ENCODE data around the gene NFATC1.

Gene NFATC1

DNA sequence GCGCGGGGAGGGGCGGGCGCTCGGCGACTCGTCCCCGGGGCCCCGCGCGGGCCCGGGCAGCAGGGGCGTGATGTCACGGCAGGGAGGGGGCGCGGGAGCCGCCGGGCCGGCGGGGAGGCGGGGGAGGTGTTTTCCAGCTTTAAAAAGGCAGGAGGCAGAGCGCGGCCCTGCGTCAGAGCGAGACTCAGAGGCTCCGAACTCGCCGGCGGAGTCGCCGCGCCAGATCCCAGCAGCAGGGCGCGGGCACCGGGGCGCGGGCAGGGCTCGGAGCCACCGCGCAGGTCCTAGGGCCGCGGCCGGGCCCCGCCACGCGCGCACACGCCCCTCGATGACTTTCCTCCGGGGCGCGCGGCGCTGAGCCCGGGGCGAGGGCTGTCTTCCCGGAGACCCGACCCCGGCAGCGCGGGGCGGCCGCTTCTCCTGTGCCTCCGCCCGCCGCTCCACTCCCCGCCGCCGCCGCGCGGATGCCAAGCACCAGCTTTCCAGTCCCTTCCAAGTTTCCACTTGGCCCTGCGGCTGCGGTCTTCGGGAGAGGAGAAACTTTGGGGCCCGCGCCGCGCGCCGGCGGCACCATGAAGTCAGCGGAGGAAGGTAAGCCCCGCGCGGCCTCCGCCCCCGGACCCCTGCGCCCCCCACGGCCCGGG lies at the start of gene NFATC1:
NFATC1 (plus strand) TSS at position 170 of the 644 bp plus-strand sequence; CDS start at position 465, 295 bp downstream.
- DNase-seq (ENCODE audit: low spot score): peak; percentile 53

DNA sequence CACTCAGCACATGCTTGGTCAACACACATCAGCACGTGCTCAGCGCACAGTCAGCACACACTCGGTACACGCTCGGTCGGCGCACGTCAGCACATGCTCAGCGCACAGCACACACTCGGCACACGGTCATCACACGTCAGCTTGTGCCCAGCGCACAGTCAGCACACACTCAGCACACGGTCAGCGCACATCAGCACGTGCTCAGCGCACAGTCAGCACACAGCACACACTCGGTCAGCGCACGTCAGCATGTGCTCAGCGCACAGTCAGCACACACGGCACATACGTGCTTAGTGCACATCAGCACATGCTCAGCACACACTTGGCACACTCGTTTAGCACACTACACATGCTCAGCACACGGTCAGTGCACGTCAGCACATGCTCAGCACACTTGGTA lies 49.7 kb upstream of the NFATC1 start:
- DNase-seq (ENCODE audit: low spot score): no peak

DNA sequence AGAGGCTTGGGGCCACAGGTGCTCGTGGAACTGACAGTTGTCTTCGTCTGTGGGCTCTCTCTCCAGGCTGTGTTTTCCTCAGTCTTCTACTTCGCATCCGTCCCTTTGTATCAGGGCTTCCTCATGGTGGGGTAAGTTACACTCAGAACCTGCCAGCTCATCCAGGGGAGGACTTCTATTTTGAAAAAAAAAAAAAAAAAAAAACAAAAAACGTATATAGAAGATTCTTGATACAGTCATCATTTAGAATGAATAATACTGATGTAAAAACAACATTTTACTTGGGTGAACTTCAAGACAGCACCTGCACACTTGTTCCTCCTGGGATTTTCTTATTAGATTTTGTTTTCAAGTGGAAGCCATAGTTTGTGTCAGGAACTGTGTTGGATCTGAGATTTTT lies 47.7 kb upstream of the NFATC1 start:
- no peak for DNase-seq (ENCODE audit: low spot score)

DNA sequence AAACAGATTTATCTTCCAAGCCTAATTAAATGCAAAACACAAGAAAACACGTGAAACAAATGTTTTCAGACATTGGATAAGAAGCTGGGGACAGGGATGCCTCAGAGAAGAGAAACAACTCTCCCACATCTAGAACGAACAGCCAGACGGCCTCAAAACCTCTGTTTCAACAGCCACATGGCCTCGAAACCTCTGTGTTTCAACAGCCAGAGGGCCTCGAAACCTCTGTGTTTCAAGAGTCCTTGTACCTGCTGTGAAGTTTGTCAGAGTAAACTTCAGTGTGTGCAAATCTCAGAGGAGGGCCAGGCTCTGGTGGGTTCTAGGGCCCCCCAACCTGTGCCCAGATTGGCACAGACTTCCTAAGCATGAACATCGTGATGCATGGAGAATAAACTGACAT lies 43.3 kb upstream of the NFATC1 start:
- no peak for DNase-seq (ENCODE audit: low spot score)

DNA sequence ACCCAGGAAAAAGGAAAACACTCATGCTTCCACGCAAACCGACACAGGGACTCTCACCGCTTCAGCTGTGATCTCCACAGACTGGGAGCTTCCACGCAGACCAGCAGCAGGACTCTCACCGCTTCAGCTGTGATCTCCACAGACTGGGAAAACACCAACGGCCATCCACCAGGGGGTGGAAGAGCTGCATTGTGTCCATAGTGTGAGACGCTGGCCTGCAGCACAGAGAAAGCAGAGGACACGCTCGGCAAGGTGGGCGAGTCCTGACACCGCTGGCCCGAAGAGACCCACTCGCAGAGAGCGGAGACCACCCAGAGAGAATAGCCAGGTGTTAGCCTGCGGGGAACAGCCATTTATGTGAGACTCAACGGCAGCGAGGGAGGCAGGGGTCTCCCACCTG lies 42.5 kb upstream of the NFATC1 start:
- DNase-seq (ENCODE audit: low spot score): no peak

DNA sequence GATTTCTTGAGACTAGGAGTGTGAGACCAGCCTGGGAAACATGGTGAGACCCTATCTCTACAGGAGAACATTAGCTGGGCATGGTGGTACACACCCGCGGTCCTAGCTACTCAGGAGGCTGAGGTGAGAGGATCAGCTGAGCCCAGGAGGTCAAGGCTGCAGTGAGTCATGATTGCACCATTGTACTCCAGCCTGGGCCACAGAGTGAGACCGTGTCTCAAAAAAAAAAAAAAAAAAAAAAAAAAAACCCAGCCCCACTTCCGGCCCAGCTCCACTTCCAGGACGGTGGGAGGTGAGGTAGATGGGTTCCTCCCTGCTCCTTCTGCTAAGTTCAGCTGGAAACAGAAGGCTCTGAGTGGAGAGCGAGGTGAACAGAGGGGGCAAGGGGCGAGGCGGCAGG lies 41.4 kb upstream of the NFATC1 start:
- DNase-seq (ENCODE audit: low spot score): no peak

DNA sequence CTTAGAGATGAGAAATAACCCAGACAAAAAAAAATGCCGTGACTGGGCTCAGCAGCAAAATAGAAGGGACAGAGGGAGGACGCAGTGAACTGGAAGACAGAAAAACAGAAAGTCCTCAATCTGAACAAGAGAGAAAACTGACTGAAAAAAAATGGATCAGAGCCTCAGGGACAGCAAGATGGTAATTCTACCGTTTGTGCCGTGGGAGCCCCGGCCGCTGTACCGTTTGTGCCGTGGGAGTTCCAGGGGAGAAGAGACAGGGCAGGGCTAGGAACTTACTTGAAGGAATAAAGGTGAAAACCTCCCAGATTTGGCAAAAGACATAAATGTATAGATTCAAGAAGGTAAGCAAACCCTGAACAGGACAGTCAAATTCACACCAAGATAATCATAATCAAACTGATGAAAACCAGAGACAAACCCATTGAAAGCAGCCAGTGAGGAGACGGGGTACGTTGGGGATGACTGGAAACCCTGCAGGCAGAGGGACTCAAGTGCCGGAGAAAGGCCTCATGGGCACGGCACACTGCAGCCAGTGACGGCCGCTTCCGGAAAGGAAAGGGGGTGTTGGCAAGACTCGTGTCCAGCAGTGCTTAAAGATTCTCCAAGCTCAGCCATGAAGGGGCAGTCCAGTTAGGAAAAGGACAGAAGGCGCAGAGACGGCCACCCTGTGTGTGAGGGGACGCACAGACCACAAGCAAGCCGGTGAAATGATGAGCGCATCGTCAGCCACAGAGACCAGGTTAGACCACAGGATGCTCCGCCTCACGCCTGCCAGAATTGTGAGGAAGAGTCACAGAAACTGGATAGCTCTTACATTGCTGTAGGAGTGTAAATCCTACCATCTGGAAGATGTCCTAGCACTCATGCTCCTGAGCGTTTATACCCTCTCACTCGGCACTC lies 40.0 kb upstream of the NFATC1 start:
- no peak for DNase-seq (ENCODE audit: low spot score)

DNA sequence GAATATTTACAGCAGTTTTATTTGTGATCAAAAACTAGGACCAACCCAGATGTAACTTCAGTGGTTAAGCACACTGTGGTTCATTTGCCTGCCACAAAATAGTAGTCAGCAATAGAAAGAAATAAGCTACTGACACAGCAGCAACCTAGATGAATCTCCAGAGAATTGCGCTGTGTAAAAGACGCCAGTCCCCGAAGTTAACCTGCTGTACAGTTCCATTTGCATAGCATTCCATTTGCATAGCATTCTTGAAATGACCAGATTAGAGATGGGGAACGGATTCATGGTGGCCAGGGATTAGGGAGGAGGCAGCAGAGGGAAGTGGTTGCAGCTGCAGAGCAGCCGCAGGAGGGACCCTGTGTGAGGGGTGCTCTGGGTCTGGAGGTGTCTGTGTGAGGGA lies 39.3 kb upstream of the NFATC1 start:
- no peak for DNase-seq (ENCODE audit: low spot score)

DNA sequence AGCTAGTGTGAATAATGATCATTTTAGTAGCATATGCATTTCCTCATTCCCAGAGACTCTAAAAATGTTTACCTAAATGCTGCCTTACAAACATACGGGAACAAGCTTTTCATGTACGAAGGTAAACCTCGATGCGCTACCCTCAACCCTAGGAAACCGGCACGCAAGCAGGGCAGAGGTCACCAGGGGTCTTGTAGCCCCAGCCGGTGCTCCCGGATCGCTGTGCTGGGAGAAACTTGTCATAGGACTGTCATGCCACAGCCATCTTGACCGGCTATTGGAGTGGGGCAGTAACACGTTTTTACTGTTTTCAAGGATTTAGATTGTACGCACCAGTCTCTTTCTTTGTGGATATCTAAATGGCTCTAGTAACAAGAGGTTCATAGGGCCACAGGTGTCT lies 34.8 kb upstream of the NFATC1 start:
- no peak for DNase-seq (ENCODE audit: low spot score)

DNA sequence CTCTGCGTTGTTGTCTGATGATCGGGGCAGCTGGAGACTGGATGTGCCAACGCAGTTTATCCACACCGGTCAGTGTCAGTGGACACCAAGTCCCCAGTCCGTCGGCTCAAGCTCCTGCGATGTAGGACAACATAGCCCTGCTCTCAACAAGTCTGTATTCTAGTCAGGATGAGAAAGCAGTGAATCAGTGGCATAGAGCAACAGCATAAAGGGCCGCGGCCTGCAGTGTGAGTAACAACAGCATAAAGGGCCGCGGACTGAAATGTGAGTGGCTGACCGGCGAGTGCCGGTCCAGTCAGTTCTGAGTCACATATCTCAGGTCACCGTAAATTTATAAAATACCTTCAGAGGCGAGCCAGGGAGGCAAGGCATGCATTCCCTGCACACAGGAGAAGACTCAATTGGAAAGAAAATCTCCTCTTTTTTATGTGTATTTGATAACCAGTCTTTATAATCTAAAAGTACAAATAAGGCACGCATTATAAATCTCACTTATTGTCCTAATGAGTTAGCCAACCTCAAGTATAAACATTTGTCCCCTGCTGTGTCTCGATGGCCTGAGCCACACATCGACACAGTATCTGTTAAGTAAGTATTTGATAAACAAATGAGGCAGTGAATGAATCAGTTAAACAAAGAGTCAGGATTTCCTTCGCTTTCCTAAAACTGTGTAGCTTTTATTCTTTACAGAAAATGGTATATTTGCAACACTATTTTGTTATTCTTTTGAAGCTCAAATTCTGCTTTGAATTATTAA lies 33.8 kb upstream of the NFATC1 start:
- peak; percentile 17 for DNase-seq (ENCODE audit: low spot score)

DNA sequence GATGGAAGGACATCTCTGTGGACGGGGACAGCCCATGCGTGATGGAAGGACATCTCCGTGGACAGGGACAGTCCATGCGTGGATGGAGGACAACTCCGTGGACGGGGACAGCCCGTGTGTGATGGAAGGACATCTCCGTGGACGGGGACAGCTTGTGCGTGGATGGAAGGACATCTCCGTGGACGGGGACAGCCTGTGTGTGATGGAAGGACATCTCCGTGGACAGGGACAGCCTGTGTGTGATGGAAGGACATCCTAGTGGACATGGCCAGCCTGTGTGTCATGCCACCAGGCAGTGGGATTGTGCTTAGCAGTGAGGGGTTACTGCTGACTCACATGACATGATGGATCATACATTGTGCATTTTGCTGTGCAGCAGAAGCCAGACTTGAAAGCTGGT lies 30.0 kb upstream of the NFATC1 start:
- DNase-seq (ENCODE audit: low spot score): no peak

DNA sequence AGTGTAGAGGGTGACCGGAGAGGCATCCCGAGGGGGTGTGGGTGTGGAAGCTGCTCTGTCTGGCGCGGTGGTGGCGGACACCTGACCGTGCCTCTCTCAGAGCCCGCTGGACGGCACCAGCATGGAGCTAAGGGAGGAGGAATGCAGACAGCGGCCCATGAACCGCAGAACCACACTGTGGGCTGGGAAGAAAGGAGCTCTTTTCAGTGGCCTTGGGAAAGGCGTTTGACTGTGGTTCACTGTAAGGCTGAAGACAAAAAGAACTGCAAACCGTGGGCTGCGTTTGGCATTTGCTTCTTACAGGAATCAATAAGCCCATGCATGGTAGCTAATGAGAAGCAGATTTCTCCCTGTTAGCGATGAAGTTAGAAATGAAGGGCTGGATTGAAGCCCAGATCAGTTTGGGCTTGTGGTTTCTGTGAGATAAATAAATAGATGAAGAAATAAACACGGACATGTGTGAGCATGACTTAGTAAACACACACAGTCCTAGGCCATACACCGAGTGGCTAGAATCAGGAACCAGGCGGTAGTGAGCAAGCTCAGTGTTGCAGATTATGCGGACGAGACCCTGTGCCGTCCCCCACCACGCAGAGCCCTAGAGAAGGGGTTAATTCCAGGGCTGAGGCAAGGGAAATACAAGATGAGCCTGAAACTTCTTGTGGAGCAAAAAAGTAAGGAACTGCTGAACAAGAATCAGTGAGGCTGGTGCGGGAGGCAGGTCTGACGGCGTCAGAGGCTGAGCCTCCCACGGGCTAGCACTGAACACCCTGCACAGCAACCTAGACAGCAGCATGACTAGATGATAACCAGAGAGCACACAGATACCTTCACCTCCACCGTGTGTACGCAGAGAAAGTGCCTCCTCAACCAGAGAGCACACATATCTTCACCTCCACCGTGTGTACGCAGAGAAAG lies 29.3 kb upstream of the NFATC1 start:
- no peak for DNase-seq (ENCODE audit: low spot score)

DNA sequence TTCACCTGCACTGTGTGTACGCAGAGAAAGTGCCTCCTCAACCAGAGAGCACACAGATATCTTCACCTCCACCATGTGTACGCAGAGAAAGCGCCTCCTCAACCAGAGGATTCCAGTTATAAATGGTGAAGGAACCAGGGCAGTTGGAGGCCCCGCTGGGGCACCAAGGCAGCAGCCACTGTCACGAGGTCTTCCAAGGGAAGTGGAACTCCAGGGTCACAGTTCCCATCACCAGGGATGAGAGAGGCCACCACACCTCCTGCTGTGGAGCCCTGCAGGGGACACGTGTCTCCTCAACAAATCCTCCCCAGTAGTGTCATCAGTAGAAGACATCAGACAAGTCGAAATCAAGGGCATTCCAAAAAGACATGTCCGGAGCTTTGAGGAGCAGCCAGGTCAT lies 28.2 kb upstream of the NFATC1 start:
- DNase-seq (ENCODE audit: low spot score): no peak

DNA sequence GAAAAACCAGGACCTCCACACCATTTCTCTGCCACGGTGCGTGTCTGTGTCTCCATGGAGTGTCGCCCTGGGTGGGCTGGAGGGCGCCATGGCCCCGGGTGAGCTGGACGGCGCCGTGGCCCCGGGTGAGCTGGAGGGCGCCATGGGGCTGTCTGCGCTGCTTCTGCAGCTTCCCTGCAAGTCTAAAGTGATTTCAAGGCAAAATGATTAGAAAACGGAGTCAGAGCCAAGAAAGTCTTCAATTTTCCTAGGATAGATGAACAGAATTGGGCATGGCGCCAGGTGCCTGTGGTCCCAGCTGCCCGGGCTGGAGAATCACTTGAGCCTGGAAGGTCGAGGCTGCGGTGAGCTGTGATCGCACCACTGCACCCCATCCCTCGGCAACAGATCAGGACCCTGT lies 27.7 kb upstream of the NFATC1 start:
- no peak for DNase-seq (ENCODE audit: low spot score)

DNA sequence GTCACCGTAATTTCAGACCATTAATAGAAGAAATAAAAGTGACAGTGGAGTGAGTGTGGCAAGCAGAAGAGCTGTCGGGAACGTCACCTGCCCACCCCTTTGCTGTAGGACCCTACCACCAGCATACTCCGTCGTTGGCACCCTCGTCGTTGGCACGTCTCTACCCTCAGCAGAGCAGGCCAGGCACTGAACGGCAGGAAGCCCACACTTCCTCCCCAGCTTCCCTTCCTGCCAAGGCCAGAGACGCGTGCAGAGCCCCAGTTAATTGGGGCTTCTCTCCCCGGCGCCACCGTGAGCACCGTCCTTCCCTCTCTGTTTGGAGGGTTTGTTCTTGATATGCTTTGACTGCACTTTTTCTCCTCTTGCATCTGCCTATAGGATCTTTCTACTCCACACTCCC lies 27.0 kb upstream of the NFATC1 start:
- DNase-seq (ENCODE audit: low spot score): no peak

DNA sequence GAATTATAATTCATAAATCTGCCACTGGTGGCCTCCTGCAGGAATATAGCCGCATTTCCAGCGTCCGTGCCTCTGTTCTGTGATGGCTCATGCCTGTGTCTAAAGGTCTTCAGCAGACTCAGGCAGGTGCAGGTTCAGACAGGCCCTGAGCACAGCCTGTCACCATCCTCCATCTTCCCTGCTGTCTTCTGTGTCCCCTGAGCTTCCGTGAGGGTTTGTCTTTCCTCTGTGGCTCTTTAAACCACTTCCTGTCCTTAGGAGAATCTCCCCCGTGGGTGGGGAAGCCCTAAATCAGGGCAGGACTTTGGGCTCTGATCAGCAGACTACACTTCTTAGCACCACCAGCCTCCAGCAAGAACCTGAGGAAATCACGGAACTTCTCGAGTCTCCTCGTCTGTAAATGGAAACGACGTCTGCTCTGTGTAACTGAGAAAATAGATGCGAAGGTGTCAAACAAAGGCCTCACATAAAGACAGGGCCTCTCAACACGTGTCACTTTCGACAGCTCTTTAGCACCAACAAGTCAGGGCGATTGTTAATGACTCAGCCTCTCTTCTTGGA lies 24.1 kb upstream of the NFATC1 start:
- no peak for DNase-seq (ENCODE audit: low spot score)

DNA sequence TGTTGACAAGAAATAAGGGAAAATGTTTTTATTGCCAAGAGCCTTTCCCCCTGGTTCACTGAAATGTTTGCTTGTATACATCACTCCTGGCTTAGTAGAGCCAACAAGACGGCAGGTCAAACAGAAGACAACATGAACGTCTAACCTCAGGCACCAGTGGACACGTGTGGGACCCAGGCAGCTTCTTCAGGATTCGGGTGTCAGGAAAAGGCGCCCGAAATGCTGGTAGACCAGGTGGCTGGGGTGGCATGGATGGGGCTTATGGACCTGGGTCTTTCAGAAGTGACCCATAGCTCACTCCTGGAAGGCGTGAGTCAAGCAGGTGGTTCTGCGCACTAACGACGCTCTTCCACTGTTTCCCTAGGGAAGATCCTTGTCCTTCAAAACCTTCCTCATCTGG lies 23.3 kb upstream of the NFATC1 start:
- DNase-seq (ENCODE audit: low spot score): no peak

DNA sequence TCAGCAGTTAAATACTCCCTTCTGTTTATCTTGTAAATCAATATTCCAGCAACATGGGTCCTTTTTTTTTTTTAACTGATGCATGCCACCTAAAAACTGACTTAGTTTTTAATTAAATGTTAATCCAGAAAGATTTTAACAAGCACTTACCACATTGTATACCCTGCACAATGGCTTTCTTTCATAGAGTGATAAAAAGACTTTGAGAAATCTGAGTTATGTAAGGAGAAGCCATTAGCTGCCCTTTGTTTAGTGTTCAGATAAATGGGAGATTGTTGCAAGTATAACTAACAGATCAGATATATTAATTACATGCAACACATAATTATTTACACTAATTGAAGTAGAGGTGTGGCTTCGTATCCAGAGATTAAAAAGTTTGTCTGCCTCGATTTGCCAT lies 22.7 kb upstream of the NFATC1 start:
- DNase-seq (ENCODE audit: low spot score): no peak

DNA sequence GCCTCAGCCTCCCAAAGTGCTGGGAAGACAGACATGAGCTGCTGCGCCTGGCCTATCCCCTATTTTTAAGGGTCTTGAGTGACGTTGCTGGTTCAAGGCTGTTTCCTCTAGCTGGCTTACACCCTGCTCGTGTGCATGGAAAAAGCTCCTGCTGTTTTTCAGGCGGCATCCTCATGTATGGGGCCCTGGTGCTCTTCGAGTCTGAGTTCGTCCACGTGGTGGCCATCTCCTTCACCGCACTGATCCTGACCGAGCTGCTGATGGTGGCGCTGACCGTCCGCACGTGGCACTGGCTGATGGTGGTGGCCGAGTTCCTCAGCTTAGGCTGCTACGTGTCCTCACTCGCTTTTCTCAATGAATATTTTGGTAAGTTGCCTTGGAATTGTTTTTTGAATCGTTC lies 22.0 kb upstream of the NFATC1 start:
- no peak for DNase-seq (ENCODE audit: low spot score)

DNA sequence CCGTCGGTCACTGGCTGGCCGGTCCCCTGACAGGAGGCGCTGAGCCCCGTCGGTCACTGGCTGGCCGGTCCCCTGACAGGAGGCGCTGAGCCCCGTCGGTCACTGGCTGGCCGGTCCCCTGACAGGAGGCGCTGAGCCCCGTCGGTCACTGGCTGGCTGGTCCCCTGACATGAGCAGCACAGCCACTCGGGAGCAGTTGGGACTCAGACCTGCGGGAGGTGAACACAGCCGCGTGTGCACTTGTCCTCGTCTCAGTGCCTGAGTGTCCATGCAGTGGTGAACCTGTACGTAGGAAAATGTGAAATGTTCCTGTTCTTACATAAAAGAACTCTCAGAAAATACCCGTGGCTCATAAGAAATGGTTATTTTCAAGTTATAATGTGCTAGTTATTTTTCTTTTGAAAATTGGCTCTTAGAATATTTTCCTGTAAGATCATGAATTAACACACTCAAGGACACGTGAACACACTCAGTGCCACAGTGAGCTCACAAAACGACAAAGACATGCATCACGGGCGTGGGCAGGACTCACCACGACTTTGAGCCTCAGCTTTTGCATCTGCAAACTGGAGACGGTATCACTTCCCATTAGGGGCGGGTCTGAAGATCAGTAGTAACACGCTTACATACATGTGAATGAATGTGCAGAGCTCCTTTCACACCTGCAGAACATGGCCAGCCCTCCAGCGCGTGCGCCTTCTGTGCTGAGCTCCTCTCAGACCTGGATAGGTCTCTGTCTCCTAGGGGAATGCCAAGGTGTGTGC lies 21.1 kb upstream of the NFATC1 start:
- DNase-seq (ENCODE audit: low spot score): no peak

All from kidney tubule cell (primary cell).